ENCODE data around the gene ANO1. TPM values are rescaled to one million over a fixed set of nuclear protein-coding genes. Genes with fewer than 3 reads are reported as not detected.

ANO1 gene
- total RNA-seq, 8 experiments from 2014 or later, result 0.20 to 0.71 (median 0.29) TPM; not detected in 2

DNA sequence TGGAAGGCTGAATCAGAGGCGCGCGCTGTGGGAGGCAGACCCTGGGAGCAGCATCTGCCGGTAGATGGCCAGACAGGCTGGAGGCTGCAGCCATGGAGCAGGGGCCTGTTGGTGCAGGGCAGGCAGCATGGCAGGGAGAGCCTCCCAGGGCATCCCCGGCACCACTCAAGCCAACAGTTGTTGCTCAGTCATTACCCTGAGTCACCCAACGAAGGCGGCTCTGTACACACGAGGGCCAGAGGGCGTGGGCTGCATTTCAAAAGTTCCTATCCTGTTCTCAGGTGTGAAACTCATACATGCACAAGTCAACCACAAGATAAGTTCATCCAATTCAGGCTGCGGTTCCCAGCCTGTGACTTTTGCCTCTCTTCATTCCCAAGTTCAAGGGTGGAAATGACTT lies 2.6 kb downstream of the ANO1 start:
- peaks cover 0 to 4% of the 10 kb centered on the region in 2 donors for H3K4me1 ChIP-seq (replicated peaks in 1 of 2)
- in situ Hi-C loops (cut with MboI; ENCODE audit: low pct_unique_long_range_greater_than_20kb in 2 of 9, low sequenced_read_pairs in 9 of 9, unreplicated experiment in 9 of 9), result no loop called here
- ATAC-seq (replicated peaks in 6 of 8), result no peak
- no peak overlapping the region for H3K27ac ChIP-seq
- H3K4me3 ChIP-seq, result no peak overlapping the region
- 20 to 100% (median 76%) methylated on average over 1 to 6 of the region's 10 CpGs for WGBS, 10 experiments

DNA sequence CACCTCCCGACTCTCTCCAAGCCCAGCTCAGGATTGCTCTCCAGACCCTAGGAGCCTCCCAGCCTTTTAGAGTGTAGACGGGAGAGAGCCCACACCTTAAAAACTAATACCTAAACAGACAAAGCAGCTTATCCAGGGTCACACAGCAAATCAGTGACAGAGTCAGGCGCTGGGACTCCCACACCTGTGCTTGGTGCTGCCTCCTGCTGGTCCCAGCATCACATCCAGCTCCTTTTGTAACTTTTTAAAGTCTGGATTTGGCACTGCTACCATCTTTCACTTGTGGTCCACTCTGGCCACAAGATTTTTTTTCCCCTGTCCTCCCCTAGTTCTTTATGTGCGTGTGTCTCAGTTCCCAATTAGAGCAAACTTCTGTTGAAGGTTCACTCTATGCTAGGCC lies 4.7 kb downstream of the ANO1 start:
- 0 to 100% (median 82%) methylated on average over 1 to 3 of the region's 4 CpGs; no CpG with 5 or more reads in 2 of the 10 experiments for WGBS, 10 experiments
- Histone ChIP-seq H3K27ac (no peak overlapping the region), H3K4me3 (no peak overlapping the region), H3K4me1 (replicated peaks in 1 of 2) (peaks cover 0 to 4% of the 10 kb centered on the region in 2 donors)
- ATAC-seq (replicated peaks in 6 of 8), result no peak
- in situ Hi-C loops (cut with MboI; ENCODE audit: low pct_unique_long_range_greater_than_20kb in 2 of 9, low sequenced_read_pairs in 9 of 9, unreplicated experiment in 9 of 9), result no loop called here

DNA sequence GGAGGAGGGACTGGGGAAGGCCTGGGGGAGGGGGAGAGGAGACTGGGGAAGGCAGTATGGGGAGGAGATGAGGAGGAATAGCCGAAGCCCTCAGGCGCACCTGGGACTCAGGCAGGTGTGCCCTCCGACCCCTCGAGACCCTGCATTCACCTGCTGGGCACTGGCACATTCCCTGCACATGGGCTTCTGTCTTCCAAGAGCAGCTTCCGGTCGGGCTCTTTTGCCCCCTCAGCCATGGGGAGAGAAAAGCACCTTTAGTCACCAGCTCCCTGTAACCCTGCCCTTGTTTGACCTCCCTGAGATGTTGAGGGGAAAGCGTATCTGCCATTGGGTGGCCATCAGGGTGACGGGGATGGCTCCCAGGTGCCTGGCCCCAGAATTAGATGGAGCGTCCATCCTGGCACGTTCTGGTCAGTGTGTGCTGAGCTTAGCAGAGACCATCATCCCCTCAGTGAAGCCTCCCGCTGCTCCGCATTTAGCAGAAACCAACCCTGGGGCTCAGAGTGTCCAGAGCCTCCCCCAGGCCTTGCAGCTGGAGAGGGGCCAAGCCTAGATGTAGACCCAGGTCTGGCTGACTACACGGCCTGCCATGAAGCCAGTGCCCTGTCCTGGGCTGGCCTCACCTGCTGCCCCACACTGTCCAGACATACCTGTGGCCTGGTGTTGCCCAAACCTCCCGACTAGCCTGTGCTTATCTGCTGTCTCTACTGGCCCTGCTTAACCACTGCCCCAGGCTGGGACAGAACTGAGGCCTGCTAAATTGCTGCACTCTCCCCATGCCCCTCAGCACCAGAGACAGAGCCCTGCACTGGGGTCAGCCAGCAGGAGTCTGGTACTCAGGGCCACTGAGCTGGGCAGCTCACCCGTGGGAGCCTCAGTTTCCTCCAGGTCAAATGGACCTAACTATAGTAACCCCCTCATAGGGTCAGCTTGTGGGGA lies 6.2 kb downstream of the ANO1 start:
- 17 to 100% (median 93%) methylated on average over 1 to 5 of the region's 15 CpGs; no CpG with 5 or more reads in 3 of the 10 experiments for WGBS, 10 experiments

DNA sequence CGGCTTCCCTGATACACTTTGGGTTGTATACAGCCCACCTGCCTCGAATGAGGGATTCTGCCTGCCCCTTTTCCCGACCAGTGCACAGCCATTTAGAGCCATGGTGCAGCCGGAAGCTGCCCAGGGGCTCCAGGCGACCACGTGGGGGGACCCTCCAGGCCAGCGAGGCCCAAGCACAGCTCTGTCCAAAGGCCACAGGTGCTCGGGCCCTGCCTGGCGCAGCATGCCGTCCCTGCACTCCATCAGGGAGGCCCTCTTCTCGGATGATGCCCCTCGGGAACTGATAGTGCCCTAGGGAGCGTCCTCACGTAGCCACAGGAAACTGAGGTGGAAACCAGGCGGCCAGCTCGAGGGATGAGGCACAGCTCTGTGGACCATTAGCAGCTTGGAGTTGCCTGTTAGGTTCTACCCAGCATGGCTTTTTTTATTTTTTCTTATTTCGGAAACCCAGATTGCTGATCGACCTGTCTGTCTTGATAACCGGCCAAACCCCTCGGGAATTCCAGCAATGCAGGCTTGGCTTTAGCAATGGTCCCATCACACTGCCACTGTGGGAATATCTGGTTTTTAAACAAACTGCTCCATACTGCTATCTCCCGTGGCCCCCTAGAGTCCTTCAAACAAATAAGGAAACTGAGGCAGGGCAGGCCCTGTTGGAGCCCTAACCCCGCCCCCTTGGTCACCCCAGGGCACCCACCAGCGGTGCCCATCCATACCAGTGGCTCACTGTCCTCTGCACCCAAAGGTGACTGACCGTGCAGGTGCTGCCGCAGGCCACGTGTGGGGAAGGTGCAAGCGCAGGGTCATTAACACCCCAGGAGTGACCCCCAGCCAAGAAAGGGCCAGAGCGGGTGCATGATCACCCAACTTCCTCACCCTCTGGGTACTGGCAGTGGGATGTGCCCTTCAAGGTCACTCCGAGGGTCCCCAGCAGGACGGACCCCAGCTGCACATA lies 8.0 kb downstream of the ANO1 start:
- WGBS, 10 experiments, result 37 to 100% (median 82%) methylated on average over 1 to 11 of the region's 30 CpGs; no CpG with 5 or more reads in 3 of the 10 experiments
- ATAC-seq (replicated peaks in 6 of 8), result no peak
- Histone ChIP-seq H3K4me3 (no peak overlapping the region), H3K4me1 (replicated peaks in 1 of 2) (peaks cover 0 to 7% of the 10 kb centered on the region in 2 donors), H3K27ac (no peak overlapping the region)
- in situ Hi-C loops (cut with MboI; ENCODE audit: low pct_unique_long_range_greater_than_20kb in 2 of 9, low sequenced_read_pairs in 9 of 9, unreplicated experiment in 9 of 9), result no loop called here

More for the DNA sequence above, 6.2 kb downstream of the ANO1 start:
- no peak for ATAC-seq (replicated peaks in 6 of 8)
- in situ Hi-C loops (cut with MboI; ENCODE audit: low pct_unique_long_range_greater_than_20kb in 2 of 9, low sequenced_read_pairs in 9 of 9, unreplicated experiment in 9 of 9), result no loop called here
- Histone ChIP-seq H3K4me1 (replicated peaks in 1 of 2) (peaks cover 0 to 7% of the 10 kb centered on the region in 2 donors), H3K27ac (no peak overlapping the region), H3K4me3 (no peak overlapping the region)

DNA sequence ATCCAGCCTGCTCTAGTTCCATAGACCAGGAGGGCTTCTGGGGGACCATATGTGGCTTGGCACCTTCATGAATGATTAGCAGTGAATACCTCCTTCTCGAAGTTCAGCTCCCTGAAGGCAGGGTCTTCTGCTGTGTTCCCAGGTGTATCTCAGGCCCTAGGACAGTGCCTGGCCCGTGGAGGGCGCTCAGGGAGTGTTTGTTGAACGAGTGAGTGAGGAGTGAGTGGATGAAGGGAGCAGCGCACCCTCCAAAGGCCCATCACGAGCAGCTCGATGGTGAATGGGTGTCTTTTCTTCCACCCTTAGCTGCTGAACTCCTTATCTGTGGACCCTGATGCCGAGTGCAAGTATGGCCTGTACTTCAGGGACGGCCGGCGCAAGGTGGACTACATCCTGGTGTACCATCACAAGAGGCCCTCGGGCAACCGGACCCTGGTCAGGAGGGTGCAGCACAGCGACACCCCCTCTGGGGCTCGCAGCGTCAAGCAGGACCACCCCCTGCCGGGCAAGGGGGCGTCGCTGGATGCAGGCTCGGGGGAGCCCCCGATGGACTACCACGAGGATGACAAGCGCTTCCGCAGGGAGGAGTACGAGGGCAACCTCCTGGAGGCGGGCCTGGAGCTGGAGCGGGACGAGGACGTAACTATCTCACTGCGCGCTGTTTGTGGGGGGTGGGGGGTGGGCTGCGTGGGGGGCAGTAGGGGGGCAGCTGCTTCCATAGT lies 9.5 kb downstream of the ANO1 start:
- ATAC-seq (replicated peaks in 6 of 8), result no peak
- no peak overlapping the region for H3K27ac ChIP-seq
- WGBS, 10 experiments, result 60 to 100% (median 79%) methylated on average over 1 to 5 of the region's 32 CpGs; no CpG with 5 or more reads in 5 of the 10 experiments
- in situ Hi-C loops (cut with MboI; ENCODE audit: low pct_unique_long_range_greater_than_20kb in 2 of 9, low sequenced_read_pairs in 9 of 9, unreplicated experiment in 9 of 9), result no loop called here
- no peak overlapping the region for H3K4me3 ChIP-seq
- peaks cover 0 to 7% of the 10 kb centered on the region in 2 donors for H3K4me1 ChIP-seq (replicated peaks in 1 of 2)

DNA sequence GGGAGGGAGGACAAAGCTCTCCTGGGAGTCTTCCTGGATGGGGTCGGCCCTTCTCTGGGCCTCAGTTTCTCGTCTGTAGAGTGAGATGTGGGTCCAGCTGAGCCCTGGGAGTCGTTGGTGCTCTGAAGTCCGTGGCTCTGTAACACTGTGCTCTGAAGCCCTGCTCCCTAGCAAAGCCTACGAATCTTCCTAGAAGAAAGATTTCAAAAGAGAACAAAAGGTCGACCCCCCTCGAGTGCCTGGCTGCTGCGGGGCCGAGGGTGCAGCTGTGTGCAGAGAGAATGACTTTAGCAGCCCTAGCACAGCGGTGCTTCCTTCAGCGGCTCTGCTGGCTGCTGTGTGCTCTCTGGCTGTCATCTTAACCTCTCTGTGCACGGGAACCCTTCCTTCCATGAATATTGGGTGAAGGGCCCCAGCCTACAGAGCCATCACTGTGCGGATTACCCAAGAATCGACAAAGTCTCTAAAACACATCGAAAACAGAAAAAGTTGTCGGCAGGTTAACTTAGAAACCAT lies 10.7 kb downstream of the ANO1 start:
- Histone ChIP-seq H3K27ac (no peak overlapping the region), H3K4me1 (replicated peaks in 1 of 2) (peaks cover 5 to 13% of the 10 kb centered on the region in 2 donors), H3K4me3 (no peak overlapping the region)
- no peak for ATAC-seq (replicated peaks in 6 of 8)
- 13 to 94% (median 65%) methylated on average over 1 to 10 of the region's 16 CpGs; no CpG with 5 or more reads in 1 of the 10 experiments for WGBS, 10 experiments
- in situ Hi-C loops (cut with MboI; ENCODE audit: low pct_unique_long_range_greater_than_20kb in 2 of 9, low sequenced_read_pairs in 9 of 9, unreplicated experiment in 9 of 9), result no loop called here

DNA sequence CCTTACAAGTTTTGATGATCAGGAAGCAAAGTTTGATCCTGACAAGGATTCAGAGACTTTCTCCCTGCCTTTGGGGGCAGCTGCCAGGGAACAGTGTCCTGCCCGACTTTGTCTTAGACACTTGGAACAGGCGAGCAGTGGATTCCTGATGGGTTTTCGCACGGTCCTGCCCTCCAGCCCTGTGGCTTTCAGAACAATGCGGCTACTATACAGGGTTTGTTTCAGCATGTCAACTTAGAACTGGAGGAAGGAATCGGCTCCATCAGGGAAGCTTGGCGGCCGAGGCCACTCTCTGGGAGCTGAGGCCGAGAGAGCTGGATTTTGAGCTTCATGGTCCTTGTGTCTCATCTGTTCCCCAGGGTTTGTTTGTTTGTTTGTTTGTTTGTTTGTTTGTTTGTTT lies 11.5 kb downstream of the ANO1 start:
- no peak overlapping the region for H3K27ac ChIP-seq
- ATAC-seq (replicated peaks in 6 of 8), result no peak
- 20 to 92% (median 77%) methylated on average over 1 to 7 of the region's 9 CpGs; no CpG with 5 or more reads in 4 of the 10 experiments for WGBS, 10 experiments
- no peak overlapping the region for H3K4me3 ChIP-seq
- in situ Hi-C loops (cut with MboI; ENCODE audit: low pct_unique_long_range_greater_than_20kb in 2 of 9, low sequenced_read_pairs in 9 of 9, unreplicated experiment in 9 of 9), result no loop called here
- peaks cover 5 to 13% of the 10 kb centered on the region in 2 donors for H3K4me1 ChIP-seq (replicated peaks in 1 of 2)

DNA sequence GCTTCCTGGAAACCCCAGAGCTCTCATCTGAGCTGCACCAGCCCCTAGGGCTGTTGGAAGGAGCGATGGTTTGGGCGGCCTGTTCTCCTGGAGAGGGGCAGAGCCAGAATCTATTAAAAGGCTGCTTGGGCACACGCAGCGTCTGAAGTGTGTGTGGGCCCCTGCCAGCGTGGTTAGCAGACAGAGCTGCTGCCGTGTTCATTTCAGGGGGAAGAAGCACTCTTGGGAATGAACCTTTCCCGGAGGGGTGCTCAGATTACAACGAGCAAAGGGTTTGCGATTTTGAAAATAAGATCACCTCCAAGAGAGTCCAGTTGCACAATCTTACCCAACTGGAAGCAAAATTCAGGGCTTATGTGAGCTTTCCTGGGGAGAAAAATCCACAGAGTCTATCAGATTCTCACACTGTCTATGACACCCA lies 12.9 kb downstream of the ANO1 start:
- Histone ChIP-seq H3K27ac (no peak overlapping the region), H3K4me3 (no peak overlapping the region), H3K4me1 (replicated peaks in 1 of 2) (peaks cover 5 to 13% of the 10 kb centered on the region in 2 donors)
- ATAC-seq (replicated peaks in 6 of 8), result peak in 2 of 8 experiments; percentile 23 to 62
- in situ Hi-C loops (cut with MboI; ENCODE audit: low pct_unique_long_range_greater_than_20kb in 2 of 9, low sequenced_read_pairs in 9 of 9, unreplicated experiment in 9 of 9), result no loop called here
- 0 to 71% (median 40%) methylated on average over 1 to 7 of the region's 9 CpGs; no CpG with 5 or more reads in 5 of the 10 experiments for WGBS, 10 experiments

DNA sequence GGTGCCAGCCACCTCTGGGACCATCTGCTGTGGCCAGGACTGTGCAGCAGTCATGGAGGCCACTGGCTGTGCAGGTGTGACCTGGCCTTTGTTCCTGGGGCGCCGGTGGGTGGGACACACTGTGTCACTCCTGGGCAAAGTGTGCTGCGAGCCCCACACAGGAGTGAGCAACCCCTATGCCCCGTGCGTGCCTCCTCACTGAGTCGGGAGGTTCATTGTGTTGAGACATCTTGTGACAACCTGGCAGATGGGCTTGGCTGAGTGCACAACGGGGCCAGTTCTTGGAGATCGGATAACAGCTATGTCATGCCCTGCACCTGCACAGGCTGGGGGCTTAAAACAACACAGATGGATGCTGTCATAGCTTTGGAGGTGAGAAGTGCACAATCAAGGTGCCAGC lies 13.5 kb downstream of the ANO1 start:
- Histone ChIP-seq H3K4me3 (no peak overlapping the region), H3K27ac (no peak overlapping the region), H3K4me1 (replicated peaks in 1 of 2) (peaks cover 5 to 13% of the 10 kb centered on the region in 2 donors)
- WGBS, 10 experiments, result 23 to 83% (median 83%) methylated on average over 1 to 5 of the region's 8 CpGs; no CpG with 5 or more reads in 7 of the 10 experiments
- in situ Hi-C loops (cut with MboI; ENCODE audit: low pct_unique_long_range_greater_than_20kb in 2 of 9, low sequenced_read_pairs in 9 of 9, unreplicated experiment in 9 of 9), result no loop called here
- no peak for ATAC-seq (replicated peaks in 6 of 8)

DNA sequence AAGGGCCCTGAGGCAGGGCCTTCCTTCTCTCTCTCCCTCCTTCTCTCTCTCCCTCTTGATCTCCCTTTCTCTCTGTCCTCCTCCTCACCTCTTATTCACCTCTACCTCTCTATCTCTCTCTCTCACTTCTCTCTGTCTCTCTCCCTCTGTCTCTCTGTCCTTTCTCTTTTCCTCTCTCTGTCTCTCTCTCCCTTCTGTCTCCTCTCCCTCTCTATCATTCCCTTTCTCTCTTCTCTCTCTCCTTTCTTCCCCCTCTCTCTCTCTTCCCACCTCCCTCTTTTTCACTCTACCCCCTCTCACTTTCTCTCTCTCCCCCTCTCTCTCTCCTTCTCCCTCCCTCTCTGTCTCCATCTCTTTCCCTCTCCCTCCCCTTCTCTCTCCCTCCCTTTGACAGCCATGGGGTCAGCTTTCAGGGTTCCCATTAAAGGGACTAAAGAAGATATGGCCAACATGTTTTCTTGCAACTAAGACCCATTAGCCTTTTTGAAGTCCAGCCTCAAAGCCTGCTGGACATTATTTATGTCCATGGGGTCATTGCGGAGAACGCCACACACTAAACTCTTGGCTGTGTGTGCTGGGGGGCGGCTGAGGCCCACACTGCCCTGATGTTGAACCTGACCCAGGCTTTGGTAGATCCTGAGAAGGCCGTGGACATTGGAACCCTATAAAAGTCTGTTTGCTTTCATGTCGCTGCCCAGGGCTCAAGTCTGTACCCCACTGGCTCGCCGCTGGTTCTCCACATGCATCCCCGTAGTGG lies 15.0 kb downstream of the ANO1 start:
- in situ Hi-C loops (cut with MboI; ENCODE audit: low pct_unique_long_range_greater_than_20kb in 2 of 9, low sequenced_read_pairs in 9 of 9, unreplicated experiment in 9 of 9), result no loop called here
- ATAC-seq (replicated peaks in 6 of 8), result no peak
- no peak overlapping the region for H3K4me3 ChIP-seq
- no peak overlapping the region for H3K27ac ChIP-seq
- 27 to 59% (median 48%) methylated on average over 2 to 5 of the region's 8 CpGs; no CpG with 5 or more reads in 7 of the 10 experiments for WGBS, 10 experiments
- H3K4me1 ChIP-seq (replicated peaks in 1 of 2), result peaks cover 5 to 13% of the 10 kb centered on the region in 2 donors

DNA sequence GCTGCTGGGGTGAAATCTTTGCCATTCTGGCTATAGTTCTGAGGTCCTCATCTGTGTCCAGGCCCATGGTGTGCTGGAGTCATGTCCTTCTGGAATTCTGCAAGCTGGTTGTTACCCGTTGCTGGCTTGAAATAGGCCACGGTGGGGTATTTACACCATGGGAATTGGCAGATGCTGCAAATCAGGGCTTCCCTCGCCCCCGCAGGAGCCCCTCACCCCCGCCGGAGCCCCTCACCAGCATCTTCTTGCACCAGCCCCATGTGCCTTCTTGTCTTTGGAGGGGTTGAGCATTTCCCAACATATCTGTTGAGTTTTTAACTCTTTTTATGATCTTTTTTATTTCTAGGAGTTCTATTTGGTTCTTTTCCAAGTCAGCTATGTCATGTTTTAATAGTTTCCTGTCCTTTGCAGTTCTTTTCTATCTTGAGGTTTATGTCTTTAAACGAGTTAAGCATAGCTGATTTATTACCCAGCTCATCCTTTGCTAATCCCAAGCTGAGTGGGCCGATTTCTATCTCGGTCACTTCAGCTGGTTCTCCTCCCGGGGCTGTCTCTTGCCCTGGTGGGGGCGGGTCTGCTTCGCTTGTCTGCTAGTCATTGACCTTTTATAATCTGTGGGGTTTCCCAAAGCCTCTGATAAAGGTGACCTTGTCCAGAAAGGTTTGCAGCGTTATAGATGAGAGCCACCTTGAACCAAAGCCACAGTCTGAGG lies 17.6 kb downstream of the ANO1 start:
- in situ Hi-C loops (cut with MboI; ENCODE audit: low pct_unique_long_range_greater_than_20kb in 2 of 9, low sequenced_read_pairs in 9 of 9, unreplicated experiment in 9 of 9), result no loop called here
- H3K4me3 ChIP-seq, result no peak overlapping the region
- ATAC-seq (replicated peaks in 6 of 8), result no peak
- H3K4me1 ChIP-seq (replicated peaks in 1 of 2), result peaks cover 5 to 7% of the 10 kb centered on the region in 2 donors
- WGBS, 10 experiments, result 0 to 100% (median 70%) methylated on average over 1 to 9 of the region's 13 CpGs; no CpG with 5 or more reads in 1 of the 10 experiments
- no peak overlapping the region for H3K27ac ChIP-seq
